IMR-90 (cell line): ENCODE data around the gene DENND1A. TPM values are rescaled to one million over a fixed set of nuclear protein-coding genes. Genes with fewer than 3 reads are reported as not detected.

Source experiments
- ATAC-seq: fragments of 200-7000 bp; cut with Tn5 transposase; 2 replicates; pipeline ENCODE4 v1.9.1; 2020; ENCODE audit warnings: low read depth, mild to moderate bottlenecking, moderate library complexity
- BruUV-seq: library from RNA; stranded (reverse); fragments of 400-500 nt; replicated peaks from 2 replicates; lab custom pipeline; 2021; lab: Mats Ljungman, UMichigan
- CTCF ChIA-PET: fragments of 300-600 bp; formaldehyde crosslinking; extraction: SDS; loops from one replicate; lab custom pipeline; 2021; ENCODE audit warnings: antibody characterized with exemption; lab: Yijun Ruan, JAX
- POLR2A ChIA-PET: fragments of 300-600 bp; sonication (Branson Sonifier 250); formaldehyde crosslinking; loops from one replicate; lab custom pipeline; 2022; ENCODE audit warnings: antibody characterized with exemption; ENCODE audit not compliant: unreplicated experiment; lab: Charles Lee
- DNase-seq: peaks from one replicate; pipeline ENCODE4 v3.0.0; 2013
- H2AFZ ChIP-seq: replicated peaks from 2 replicates; pipeline ENCODE3; 2013; ENCODE audit warnings: low read length, mild to moderate bottlenecking; ENCODE audit not compliant: poor library complexity
- H2AK5ac ChIP-seq: 2 replicates; pipeline ENCODE4 v1.6.1; 2013; ENCODE audit warnings: low read depth, low read length, inconsistent platforms
- H2AK9ac ChIP-seq: replicated peaks from 2 replicates; pipeline ENCODE3; 2013; ENCODE audit warnings: mild to moderate bottlenecking, low read depth, low read length, moderate library complexity; ENCODE audit not compliant: poor library complexity
- H2BK120ac ChIP-seq: 2 replicates; pipeline ENCODE4 v1.6.1; 2013; ENCODE audit warnings: low read depth, low read length, inconsistent platforms
- H2BK15ac ChIP-seq: 3 replicates; pipeline ENCODE4 v1.6.1; 2013; ENCODE audit warnings: low read depth, low read length, inconsistent platforms
- H2BK20ac ChIP-seq: 2 replicates; pipeline ENCODE4 v1.6.1; 2013; ENCODE audit warnings: low read depth, mild to moderate bottlenecking, inconsistent platforms, low read length, moderate library complexity
- H2BK5ac ChIP-seq: 2 replicates; pipeline ENCODE4 v1.6.1; 2013; ENCODE audit warnings: mild to moderate bottlenecking, low read depth, low read length, inconsistent platforms; ENCODE audit not compliant: poor library complexity, severe bottlenecking
- H3K14ac ChIP-seq: replicated peaks from 2 replicates; pipeline ENCODE4 v1.6.1; 2013; ENCODE audit warnings: low read depth, low read length, inconsistent platforms
- H3K18ac ChIP-seq: 2 replicates; pipeline ENCODE4 v1.6.1; 2013; ENCODE audit warnings: low read depth, low read length, control low read depth
- H3K23ac ChIP-seq: 2 replicates; pipeline ENCODE4 v1.6.1; 2013; ENCODE audit warnings: low read depth, low read length, inconsistent platforms
- H3K27ac ChIP-seq: 2 replicates; pipeline ENCODE4 v1.5.1; 2013; ENCODE audit warnings: mild to moderate bottlenecking, control low read depth, low read length; ENCODE audit not compliant: insufficient read depth
- H3K27me3 ChIP-seq: 2 replicates; pipeline ENCODE4 v1.6.1; 2013; ENCODE audit warnings: low read length; ENCODE audit not compliant: control insufficient read depth, insufficient read depth
- H3K36me3 ChIP-seq: 2 replicates; pipeline ENCODE4 v1.6.1; 2013; ENCODE audit warnings: low read length, mixed read lengths; ENCODE audit not compliant: control insufficient read depth, insufficient read depth
- H3K4ac ChIP-seq: 2 replicates; pipeline ENCODE4 v1.6.1; 2013; ENCODE audit warnings: low read depth, low read length, inconsistent platforms
- H3K4me1 ChIP-seq: 2 replicates; pipeline ENCODE4 v1.6.1; 2013; ENCODE audit warnings: low read length, mixed read lengths; ENCODE audit not compliant: control insufficient read depth, insufficient read depth
- H3K4me2 ChIP-seq: 2 replicates; pipeline ENCODE4 v1.6.1; 2013; ENCODE audit warnings: low read depth, mild to moderate bottlenecking, control low read depth, low read length, moderate library complexity
- H3K4me3 ChIP-seq: 2 replicates; pipeline ENCODE4 v1.5.1; 2013; ENCODE audit warnings: low read depth, mild to moderate bottlenecking, control low read depth, low read length, moderate library complexity; ENCODE audit not compliant: insufficient read depth
- H3K56ac ChIP-seq: 2 replicates; pipeline ENCODE4 v1.6.1; 2013; ENCODE audit warnings: low read length, inconsistent platforms; ENCODE audit not compliant: insufficient read depth; ENCODE audit errors: extremely low read depth
- H3K79me1 ChIP-seq, 2 experiments: 2 replicates each; pipeline ENCODE4 v1.6.1; 2013; ENCODE audit warnings: low read length in 2 of 2, inconsistent platforms in 1 of 2, low read depth in 1 of 2
- H3K9ac ChIP-seq: 2 replicates; pipeline ENCODE4 v1.6.1; 2013; ENCODE audit warnings: low read depth, low read length, control low read depth
- H3K9me1 ChIP-seq: 2 replicates; pipeline ENCODE4 v1.6.1; 2013; ENCODE audit warnings: low read length, inconsistent platforms; ENCODE audit not compliant: insufficient read depth
- H3K9me3 ChIP-seq: 2 replicates; pipeline ENCODE4 v1.6.1; 2013; ENCODE audit warnings: low read length; ENCODE audit not compliant: control insufficient read depth, insufficient read depth
- H4K20me1 ChIP-seq: 2 replicates; pipeline ENCODE4 v1.6.1; 2013; ENCODE audit warnings: low read length, inconsistent platforms; ENCODE audit not compliant: insufficient read depth
- H4K5ac ChIP-seq: 2 replicates; pipeline ENCODE4 v1.6.1; 2013; ENCODE audit warnings: mild to moderate bottlenecking, low read depth, low read length, control low read depth
- H4K8ac ChIP-seq, 2 experiments: 2 replicates each; pipeline ENCODE4 v1.6.1; 2013; ENCODE audit warnings: low read depth in 2 of 2, low read length in 2 of 2, control low read depth in 1 of 2, inconsistent platforms in 1 of 2
- H4K91ac ChIP-seq: 2 replicates; pipeline ENCODE4 v1.6.1; 2013; ENCODE audit warnings: low read depth, low read length, inconsistent platforms; ENCODE audit not compliant: insufficient read depth
- SMC3 ChIP-seq: fragments of 150-350 bp; IDR thresholded peaks from 2 replicates; pipeline ENCODE4 v1.6.1; 2016; ENCODE audit warnings: low read depth, mild to moderate bottlenecking, antibody characterized with exemption, low read length, moderate library complexity
- WGBS, 2 experiments: methylation state at CpG; one replicate each; pipeline versions ENCODE4 v1.1.5 to v1.1.7; 2013; ENCODE audit warnings: missing lambda C conversion rate in 2 of 2; ENCODE audit not compliant: insufficient read length in 1 of 2; ENCODE audit errors: extremely low coverage in 2 of 2; 5-methylcytosine and 5-hydroxymethylcytosine counted together
- dilution Hi-C: fragments of 300-500 bp; cut with HindIII; formaldehyde crosslinking; loops from one replicate; pipeline ENCODE4 v1.14.3; 2018; ENCODE audit warnings: low sequenced_read_pairs; ENCODE audit not compliant: unreplicated experiment
- in situ Hi-C: fragments of 300-500 bp; cut with MboI; formaldehyde crosslinking; loops from 3 replicates; pipeline ENCODE4 v1.14.3; 2019; ENCODE audit warnings: low sequenced_read_pairs, inconsistent platforms, mixed read lengths
- intact Hi-C: fragments of 100-400 bp; cut with micrococcal nuclease; formaldehyde crosslinking; loops from 2 replicates; pipeline ENCODE4 v1.10.0; 2022
- polyA plus RNA-seq, 3 experiments: library from polyadenylated mRNA; depleted of rRNA; stranded (reverse); fragments of >200 nt; gene quantifications; 2 replicates each; pipeline ENCODE4 v1.2.3, GENCODE V29; 2012; ENCODE audit warnings: low replicate concordance in 1 of 3
- total RNA-seq: library from RNA; depleted of rRNA; stranded (reverse); fragments of >200 nt; gene quantifications from 2 replicates; pipeline ENCODE4 v1.2.3, GENCODE V29; 2012

The DENND1A gene
- total and polyA plus RNA-seq, 2 of the 4 experiments (the other 2 are of a cell fraction): 21.4 to 27.6 TPM

GRCh38 chr9:123500336-123500735, 429.6 kb downstream of the DENND1A start:
- Histone ChIP-seq H3K4me1 (no peaks in the 10 kb centered on the region), H3K18ac (no peak overlapping the region), H3K27me3 (no peaks in the 10 kb centered on the region), H3K56ac (no peak overlapping the region), H3K79me1 (no peaks in the 10 kb centered on the region), H3K14ac (no peak overlapping the region), H3K4me3 (no peak overlapping the region), H2AFZ (no peak overlapping the region), H2BK20ac (no peak overlapping the region), H2BK5ac (no peak overlapping the region), H4K8ac (no peak overlapping the region), H2BK15ac (no peak overlapping the region), H4K5ac (no peak overlapping the region), H3K9me1 (no peaks in the 10 kb centered on the region; the same call in 1 of the 2 replicates), H2BK120ac (no peak overlapping the region), H3K23ac (no peak overlapping the region), H2AK9ac (no peak overlapping the region), H3K9ac (no peak overlapping the region), H3K36me3 (no peaks in the 10 kb centered on the region), H2AK5ac (no peak overlapping the region), H3K9me3 (no peaks in the 10 kb centered on the region), H4K91ac (no peak overlapping the region), H3K4me2 (no peak overlapping the region), H4K20me1 (no peaks in the 10 kb centered on the region), H3K4ac (no peak overlapping the region), H3K27ac (no peak overlapping the region)
- in situ Hi-C loops: no loop called here
- intact Hi-C loops: no loop called here
- no TSS peak for BruUV-seq
- CTCF ChIA-PET: no interaction called here
- POLR2A ChIA-PET: no interaction called here
- TF ChIP-seq SMC3: no peak
- dilution Hi-C loops: no loop called here
- ATAC-seq (no peak), DNase-seq (no peak)
- WGBS, 2 experiments: no CpG with 5 or more reads among the region's 3 CpGs
